Ascending aorta (tissue), 2 donors: ENCODE results near the gene EBF3. TPM values are rescaled to one million over a fixed set of nuclear protein-coding genes. Genes with fewer than 3 reads are reported as not detected.

ENCODE experiments used
- DNase-seq, 2 donors: peaks; one replicate each; pipeline ENCODE4 v3.0.0-alpha.2; 2019; ENCODE audit warnings: low spot score in 2 of 2
- H3K27ac ChIP-seq, 2 donors: fragments of 200-600 bp; sonication (generic); one replicate each; pipeline ENCODE4 v1.5.1; 2016 to 2017; ENCODE audit warnings: mild to moderate bottlenecking in 1 of 2
- H3K27me3 ChIP-seq: fragments of 200-600 bp; sonication (generic); one replicate; pipeline ENCODE4 v1.5.1; 2017
- H3K36me3 ChIP-seq, 2 donors: fragments of 200-600 bp; sonication (generic); one replicate each; pipeline ENCODE4 v1.5.1; 2016
- H3K4me1 ChIP-seq, 2 donors: fragments of 200-600 bp; sonication (generic); one replicate each; pipeline ENCODE4 v1.5.1; 2016 to 2017; ENCODE audit warnings: mild to moderate bottlenecking in 1 of 2
- H3K4me3 ChIP-seq, 2 donors: fragments of 200-600 bp; sonication (generic); one replicate each; pipeline ENCODE4 v1.5.1; 2016 to 2017; ENCODE audit warnings: mild to moderate bottlenecking in 1 of 2
- H3K9me3 ChIP-seq, 2 donors: fragments of 200-600 bp; sonication (generic); one replicate each; pipeline ENCODE4 v1.5.1; 2016
- intact Hi-C: fragments of 100-400 bp; cut with DNase I; formaldehyde crosslinking; loops from one replicate; pipeline ENCODE4 v1.15.1; 2023
- total RNA-seq: library from RNA; depleted of rRNA; stranded (reverse); fragments of >200 nt; gene quantifications from one replicate; pipeline ENCODE4 v1.1.0, GENCODE V29; 2016
- TF ChIP-seq, protein P1 (sequence below), 3 experiments: fragments of 200-600 bp in 2 of 3; fragments of 450-650 bp in 1 of 3; sonication (generic) in 2 of 3; IDR thresholded peaks; one replicate each; pipeline ENCODE4 v1.5.1; 2016 to 2019; ENCODE audit warnings: antibody characterized with exemption in 3 of 3, mild to moderate bottlenecking in 1 of 3, moderate library complexity in 1 of 3

EBF3 gene
- total RNA-seq, 1 donor from 2014 or later: 20.2 TPM

DNA sequence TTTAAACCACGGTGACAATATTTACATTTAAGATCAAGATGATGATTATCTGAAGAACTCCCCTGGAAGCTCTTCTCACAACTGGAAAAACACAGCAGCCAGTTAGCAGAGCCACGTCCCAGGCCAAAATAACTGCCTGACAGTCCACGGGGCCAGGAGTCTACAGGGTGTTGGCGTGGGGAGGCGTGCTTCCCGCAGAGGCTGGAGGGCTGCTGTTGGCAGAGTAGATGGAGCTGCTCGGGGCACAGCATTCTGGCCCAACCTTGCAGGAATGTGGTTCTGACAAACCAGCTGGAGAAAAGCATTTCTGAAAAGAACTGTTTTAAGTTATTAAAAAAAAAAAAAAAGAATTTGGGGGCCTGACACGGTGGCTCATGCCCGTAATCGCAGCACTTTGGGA is 177.9 kb downstream of the EBF3 start:
- Histone ChIP-seq H3K36me3 (no peaks in the 10 kb centered on the region), H3K4me3 (no peak overlapping the region), H3K9me3 (peaks cover 0 to 9% of the 10 kb centered on the region in 2 donors), H3K27ac (no peak overlapping the region), H3K4me1 (no peaks in the 10 kb centered on the region), H3K27me3 (no peaks in the 10 kb centered on the region)
- DNase-seq: peak in 1 of 2 donors; percentile 38
- intact Hi-C loops: no loop called here
- TF ChIP-seq, protein P1, sequence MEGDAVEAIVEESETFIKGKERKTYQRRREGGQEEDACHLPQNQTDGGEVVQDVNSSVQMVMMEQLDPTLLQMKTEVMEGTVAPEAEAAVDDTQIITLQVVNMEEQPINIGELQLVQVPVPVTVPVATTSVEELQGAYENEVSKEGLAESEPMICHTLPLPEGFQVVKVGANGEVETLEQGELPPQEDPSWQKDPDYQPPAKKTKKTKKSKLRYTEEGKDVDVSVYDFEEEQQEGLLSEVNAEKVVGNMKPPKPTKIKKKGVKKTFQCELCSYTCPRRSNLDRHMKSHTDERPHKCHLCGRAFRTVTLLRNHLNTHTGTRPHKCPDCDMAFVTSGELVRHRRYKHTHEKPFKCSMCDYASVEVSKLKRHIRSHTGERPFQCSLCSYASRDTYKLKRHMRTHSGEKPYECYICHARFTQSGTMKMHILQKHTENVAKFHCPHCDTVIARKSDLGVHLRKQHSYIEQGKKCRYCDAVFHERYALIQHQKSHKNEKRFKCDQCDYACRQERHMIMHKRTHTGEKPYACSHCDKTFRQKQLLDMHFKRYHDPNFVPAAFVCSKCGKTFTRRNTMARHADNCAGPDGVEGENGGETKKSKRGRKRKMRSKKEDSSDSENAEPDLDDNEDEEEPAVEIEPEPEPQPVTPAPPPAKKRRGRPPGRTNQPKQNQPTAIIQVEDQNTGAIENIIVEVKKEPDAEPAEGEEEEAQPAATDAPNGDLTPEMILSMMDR (IDR thresholded peaks at IDR 0.05): no peak

DNA sequence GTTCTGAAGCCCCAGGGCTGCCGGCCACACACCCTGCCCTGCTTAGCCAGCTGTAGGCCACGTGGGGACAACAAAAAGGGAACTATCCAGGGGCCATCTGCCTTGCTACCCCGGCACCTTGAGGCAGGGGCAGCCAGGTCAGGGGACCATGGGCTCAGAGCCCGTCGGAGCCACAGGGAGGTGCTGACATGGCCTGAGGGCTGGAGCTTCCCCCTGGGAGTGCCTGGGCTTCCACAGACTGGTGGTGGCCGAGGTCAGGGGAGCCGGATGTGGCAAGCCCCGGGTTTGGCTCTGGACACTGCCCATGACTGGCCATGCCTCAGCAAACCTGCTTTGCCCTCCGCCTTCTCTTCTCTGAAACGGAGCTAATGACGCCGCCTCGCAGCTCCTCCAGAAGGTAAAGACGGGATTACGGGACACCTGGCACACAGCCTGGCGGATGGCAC is 178.5 kb downstream of the EBF3 start:
- no peaks in the 10 kb centered on the region for H3K27me3 ChIP-seq
- H3K27ac ChIP-seq: no peak overlapping the region
- peaks cover 0 to 9% of the 10 kb centered on the region in 2 donors for H3K9me3 ChIP-seq
- H3K4me3 ChIP-seq: no peak overlapping the region
- TF ChIP-seq, protein P1 (IDR thresholded peaks at IDR 0.05): no peak
- H3K4me1 ChIP-seq: no peaks in the 10 kb centered on the region
- intact Hi-C loops: no loop called here
- DNase-seq: peak in 1 of 2 donors; percentile 50
- H3K36me3 ChIP-seq: no peaks in the 10 kb centered on the region

Other genes with a start within 250 kb of the EBF3 start
- 0.11 TPM for gene C10orf143, start 146.6 kb upstream of the EBF3 start, total RNA-seq
- 30.7 TPM for gene GLRX3, start 172.1 kb upstream of the EBF3 start, total RNA-seq